ENCODE measurements around the gene OR5K4. TPM values are rescaled to one million over a fixed set of nuclear protein-coding genes. Genes with fewer than 3 reads are reported as not detected.

The OR5K4 gene
- total RNA-seq, 4 donors from 2014 or later: not detected

- no peak for ATAC-seq (ENCODE audit: low FRiP score)
- TF ChIP-seq, protein P1, sequence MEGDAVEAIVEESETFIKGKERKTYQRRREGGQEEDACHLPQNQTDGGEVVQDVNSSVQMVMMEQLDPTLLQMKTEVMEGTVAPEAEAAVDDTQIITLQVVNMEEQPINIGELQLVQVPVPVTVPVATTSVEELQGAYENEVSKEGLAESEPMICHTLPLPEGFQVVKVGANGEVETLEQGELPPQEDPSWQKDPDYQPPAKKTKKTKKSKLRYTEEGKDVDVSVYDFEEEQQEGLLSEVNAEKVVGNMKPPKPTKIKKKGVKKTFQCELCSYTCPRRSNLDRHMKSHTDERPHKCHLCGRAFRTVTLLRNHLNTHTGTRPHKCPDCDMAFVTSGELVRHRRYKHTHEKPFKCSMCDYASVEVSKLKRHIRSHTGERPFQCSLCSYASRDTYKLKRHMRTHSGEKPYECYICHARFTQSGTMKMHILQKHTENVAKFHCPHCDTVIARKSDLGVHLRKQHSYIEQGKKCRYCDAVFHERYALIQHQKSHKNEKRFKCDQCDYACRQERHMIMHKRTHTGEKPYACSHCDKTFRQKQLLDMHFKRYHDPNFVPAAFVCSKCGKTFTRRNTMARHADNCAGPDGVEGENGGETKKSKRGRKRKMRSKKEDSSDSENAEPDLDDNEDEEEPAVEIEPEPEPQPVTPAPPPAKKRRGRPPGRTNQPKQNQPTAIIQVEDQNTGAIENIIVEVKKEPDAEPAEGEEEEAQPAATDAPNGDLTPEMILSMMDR (IDR thresholded peaks at IDR 0.05): no peak
Observed at GRCh38 chr3:98367464-98368246, 14.0 kb downstream of the OR5K4 start.

GRCh38 chr3:98371186-98371585 is 17.5 kb downstream of the OR5K4 start:
- DNase-seq (ENCODE audit: low spot score) (no peak), ATAC-seq (ENCODE audit: low FRiP score) (no peak)
- TF ChIP-seq, protein P1 (IDR thresholded peaks at IDR 0.05): no peak

More at GRCh38 chr3:98367464-98368246, 14.0 kb downstream of the OR5K4 start:
- no peak for DNase-seq (ENCODE audit: low spot score)

DNA sequence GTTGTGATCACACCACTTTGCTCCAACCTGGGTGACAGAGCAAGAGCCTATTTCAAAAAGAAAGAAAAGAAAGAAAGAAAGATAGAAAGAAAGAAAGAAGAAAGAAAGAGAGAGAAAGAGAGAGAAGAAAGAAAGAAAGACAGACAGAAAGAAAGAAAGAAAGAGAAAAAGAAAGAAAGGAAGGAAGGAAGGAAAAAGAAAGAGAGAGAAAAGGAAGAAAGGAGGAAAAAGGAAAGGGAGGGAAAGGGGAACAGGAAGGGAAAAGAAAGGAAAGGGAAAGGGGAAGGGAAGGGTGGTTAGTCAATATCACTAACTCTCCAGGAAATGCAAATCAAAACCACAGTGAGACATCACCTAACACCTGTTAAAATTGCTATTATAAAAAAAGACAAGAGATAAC is 18.2 kb downstream of the OR5K4 start:
- DNase-seq (ENCODE audit: low spot score) (no peak), ATAC-seq (ENCODE audit: low FRiP score) (no peak)
- TF ChIP-seq, protein P1 (IDR thresholded peaks at IDR 0.05): no peak

- TF ChIP-seq, protein P1 (IDR thresholded peaks at IDR 0.05): no peak
- ATAC-seq (ENCODE audit: low FRiP score) (no peak), DNase-seq (ENCODE audit: low spot score) (no peak)
Observed at GRCh38 chr3:98372445-98372844, 18.8 kb downstream of the OR5K4 start.

DNA sequence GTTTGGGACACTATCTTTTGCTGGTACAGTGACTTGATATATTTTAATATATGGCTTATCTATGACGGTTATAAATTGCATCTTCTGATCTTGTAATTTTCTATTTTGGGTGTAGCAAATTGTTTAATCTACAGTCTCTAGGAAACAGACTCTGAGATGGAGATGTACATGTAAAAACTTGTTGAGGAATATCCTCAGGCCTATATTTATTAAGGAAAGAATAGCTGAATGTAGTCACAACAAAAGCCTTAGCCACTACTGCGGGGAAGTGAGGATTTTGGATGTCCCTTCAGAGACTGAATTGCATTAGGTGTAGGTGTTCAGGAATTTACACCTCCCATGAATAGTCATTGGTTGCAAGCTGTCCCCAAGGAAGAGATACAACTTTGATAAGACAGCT is 23.0 kb downstream of the OR5K4 start:
- DNase-seq (ENCODE audit: low spot score) (no peak), ATAC-seq (ENCODE audit: low FRiP score) (no peak)
- TF ChIP-seq, protein P1 (IDR thresholded peaks at IDR 0.05): no peak

- DNase-seq (ENCODE audit: low spot score) (no peak), ATAC-seq (ENCODE audit: low FRiP score) (no peak)
- TF ChIP-seq, protein P1 (IDR thresholded peaks at IDR 0.05): no peak
Observed at GRCh38 chr3:98388147-98388546, 34.5 kb downstream of the OR5K4 start.

- ATAC-seq (ENCODE audit: low FRiP score) (no peak), DNase-seq (ENCODE audit: low spot score) (no peak)
- TF ChIP-seq, protein P1 (IDR thresholded peaks at IDR 0.05): no peak
Observed at GRCh38 chr3:98390366-98390765, 36.7 kb downstream of the OR5K4 start, which contains the start of gene OR5K3. TSS of gene OR5K3 (plus strand) at chr3:98390666. CDS start at chr3:98390666, 0 bp downstream.
